Measurements from ENCODE around the gene FMO3.
A peak's percentile ranks its signal among the peaks of the same experiment; 100 is the strongest.

Gene FMO3

DNA sequence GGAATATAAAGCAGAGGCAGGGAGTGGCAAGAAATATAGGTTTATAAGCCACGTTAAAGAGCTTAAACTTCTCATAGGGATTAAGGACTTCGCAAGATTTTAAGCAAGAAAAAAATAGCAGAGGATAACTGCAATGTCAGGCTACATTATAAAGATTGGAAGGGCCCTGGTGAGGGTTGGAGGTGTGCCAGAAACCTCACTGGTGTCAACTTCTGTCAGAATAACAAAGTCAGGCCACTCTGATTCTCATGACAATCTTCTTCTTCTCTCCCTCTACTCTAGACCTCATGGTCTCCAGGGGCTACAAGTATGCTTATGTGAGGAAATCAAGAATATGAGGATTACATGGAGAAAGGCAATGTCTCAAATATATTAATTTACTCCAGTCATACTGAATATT, 61.8 kb downstream of the FMO3 start:
- no peak overlapping the region for H3K4me3 ChIP-seq (ENCODE audit: low read length)
- no peak for DNase-seq (ENCODE audit: low read depth)
- TF ChIP-seq, protein P1, sequence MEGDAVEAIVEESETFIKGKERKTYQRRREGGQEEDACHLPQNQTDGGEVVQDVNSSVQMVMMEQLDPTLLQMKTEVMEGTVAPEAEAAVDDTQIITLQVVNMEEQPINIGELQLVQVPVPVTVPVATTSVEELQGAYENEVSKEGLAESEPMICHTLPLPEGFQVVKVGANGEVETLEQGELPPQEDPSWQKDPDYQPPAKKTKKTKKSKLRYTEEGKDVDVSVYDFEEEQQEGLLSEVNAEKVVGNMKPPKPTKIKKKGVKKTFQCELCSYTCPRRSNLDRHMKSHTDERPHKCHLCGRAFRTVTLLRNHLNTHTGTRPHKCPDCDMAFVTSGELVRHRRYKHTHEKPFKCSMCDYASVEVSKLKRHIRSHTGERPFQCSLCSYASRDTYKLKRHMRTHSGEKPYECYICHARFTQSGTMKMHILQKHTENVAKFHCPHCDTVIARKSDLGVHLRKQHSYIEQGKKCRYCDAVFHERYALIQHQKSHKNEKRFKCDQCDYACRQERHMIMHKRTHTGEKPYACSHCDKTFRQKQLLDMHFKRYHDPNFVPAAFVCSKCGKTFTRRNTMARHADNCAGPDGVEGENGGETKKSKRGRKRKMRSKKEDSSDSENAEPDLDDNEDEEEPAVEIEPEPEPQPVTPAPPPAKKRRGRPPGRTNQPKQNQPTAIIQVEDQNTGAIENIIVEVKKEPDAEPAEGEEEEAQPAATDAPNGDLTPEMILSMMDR (IDR thresholded peaks at IDR 0.05; ENCODE audit: insufficient read depth, low read depth, low read length, missing control alignments): no peak

DNA sequence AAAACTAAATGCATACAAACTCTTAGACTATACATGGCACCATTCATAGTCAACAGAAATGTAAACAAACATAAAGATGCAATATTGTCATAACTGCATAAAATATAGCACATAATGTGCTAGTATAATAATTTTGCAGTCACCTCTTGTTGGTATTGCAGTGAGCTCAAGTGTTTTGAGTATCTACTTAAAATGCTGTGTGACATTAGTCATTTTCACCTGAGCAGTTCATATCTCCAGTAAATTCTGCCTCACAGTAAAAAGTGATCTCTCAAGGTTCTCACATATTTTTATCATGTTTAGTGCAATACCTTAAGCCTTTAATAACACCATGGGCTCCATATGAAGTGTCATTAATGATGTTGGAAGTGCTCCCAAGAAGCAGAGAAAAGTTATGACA, 64.8 kb downstream of the FMO3 start:
- no peak overlapping the region for H3K4me3 ChIP-seq (ENCODE audit: low read length)
- DNase-seq (ENCODE audit: low read depth): no peak
- TF ChIP-seq, protein P1 (IDR thresholded peaks at IDR 0.05; ENCODE audit: insufficient read depth, low read depth, low read length, missing control alignments): no peak

DNA sequence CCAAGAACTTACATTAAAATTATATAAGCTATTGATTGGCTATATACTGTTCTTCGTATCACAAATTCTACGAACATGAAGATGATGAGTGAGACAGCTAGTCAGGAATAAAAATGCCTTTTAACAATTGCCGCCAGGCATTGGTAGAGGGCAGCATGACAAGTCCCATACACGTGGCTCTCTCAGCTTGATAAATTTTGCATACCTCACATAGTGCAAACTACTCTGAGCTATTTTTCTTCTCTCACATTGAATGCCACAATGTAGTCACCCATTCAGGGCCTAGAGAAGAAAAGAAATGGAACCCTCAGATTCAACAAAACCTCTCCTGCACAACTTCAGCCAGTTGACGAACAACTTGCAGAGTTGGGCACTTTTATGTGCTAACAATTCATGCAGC, 67.4 kb downstream of the FMO3 start:
- H3K4me3 ChIP-seq (ENCODE audit: low read length): no peak overlapping the region
- TF ChIP-seq, protein P1 (IDR thresholded peaks at IDR 0.05; ENCODE audit: insufficient read depth, low read depth, low read length, missing control alignments): no peak
- no peak for DNase-seq (ENCODE audit: low read depth)

DNA sequence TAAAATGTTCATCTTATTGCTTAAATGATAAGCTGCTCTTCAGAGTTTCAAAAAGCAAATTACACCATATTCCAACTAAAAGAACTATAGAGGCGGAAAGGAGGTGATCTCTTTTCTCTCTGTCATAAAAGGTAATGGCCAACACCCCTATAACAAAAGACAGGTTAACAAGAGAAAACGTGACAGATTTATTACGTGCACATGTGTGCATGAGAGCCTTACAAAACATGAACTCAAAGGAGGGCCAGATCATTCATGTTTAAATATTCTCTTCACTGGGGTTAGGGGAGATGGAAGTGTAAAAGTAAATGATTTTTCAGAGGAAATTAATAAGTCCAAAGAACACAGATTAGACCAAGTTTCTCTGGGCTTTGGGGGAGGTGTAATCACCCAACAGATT, 67.8 kb downstream of the FMO3 start:
- no peak overlapping the region for H3K4me3 ChIP-seq (ENCODE audit: low read length)
- no peak for DNase-seq (ENCODE audit: low read depth)

DNA sequence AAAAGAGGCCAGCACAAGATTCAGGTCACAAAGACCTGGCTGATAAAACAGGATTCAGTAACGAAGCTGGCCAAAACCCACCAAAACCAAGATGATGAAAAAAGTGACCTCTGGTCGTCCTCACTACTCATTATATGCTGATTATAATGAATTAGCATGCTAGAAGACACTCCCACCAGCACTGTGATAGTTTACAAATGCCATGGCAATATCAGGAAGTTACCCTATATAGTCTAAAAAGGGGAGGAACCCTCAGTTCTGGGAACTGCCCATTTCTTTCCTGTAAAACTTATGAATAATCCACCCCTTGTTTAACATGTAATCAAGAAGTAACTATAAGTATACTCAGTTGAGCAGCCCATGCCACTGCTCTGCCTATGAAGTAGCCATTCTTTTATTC, 68.4 kb downstream of the FMO3 start:
- TF ChIP-seq, protein P1 (IDR thresholded peaks at IDR 0.05; ENCODE audit: insufficient read depth, low read depth, low read length, missing control alignments): no peak
- H3K4me3 ChIP-seq (ENCODE audit: low read length): no peak overlapping the region
- no peak for DNase-seq (ENCODE audit: low read depth)

More for the DNA sequence above, 67.8 kb downstream of the FMO3 start:
- TF ChIP-seq, protein P1 (IDR thresholded peaks at IDR 0.05; ENCODE audit: insufficient read depth, low read depth, low read length, missing control alignments): no peak

DNA sequence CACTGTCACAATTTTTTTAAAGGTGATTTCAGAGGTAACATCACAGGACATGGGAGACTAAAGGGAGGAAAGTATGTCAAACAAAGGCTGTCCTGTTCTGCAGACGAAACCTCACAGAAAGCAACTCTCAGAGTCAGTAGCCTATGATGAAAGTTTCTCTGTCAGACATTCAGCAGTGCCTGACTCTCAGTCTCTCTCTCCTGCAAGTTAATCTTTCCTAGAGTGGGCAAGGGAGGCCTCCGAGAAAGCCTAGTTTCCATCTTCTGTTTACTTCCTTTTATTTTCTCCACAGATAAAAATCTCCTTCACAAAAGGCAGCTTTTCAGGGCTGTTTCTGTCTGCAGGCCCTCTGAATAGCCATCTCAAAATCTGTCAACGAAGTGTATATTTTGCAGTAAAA, 69.5 kb downstream of the FMO3 start:
- H3K4me3 ChIP-seq (ENCODE audit: low read length): no peak overlapping the region
- DNase-seq (ENCODE audit: low read depth): no peak
- TF ChIP-seq, protein P1 (IDR thresholded peaks at IDR 0.05; ENCODE audit: insufficient read depth, low read depth, low read length, missing control alignments): no peak

DNA sequence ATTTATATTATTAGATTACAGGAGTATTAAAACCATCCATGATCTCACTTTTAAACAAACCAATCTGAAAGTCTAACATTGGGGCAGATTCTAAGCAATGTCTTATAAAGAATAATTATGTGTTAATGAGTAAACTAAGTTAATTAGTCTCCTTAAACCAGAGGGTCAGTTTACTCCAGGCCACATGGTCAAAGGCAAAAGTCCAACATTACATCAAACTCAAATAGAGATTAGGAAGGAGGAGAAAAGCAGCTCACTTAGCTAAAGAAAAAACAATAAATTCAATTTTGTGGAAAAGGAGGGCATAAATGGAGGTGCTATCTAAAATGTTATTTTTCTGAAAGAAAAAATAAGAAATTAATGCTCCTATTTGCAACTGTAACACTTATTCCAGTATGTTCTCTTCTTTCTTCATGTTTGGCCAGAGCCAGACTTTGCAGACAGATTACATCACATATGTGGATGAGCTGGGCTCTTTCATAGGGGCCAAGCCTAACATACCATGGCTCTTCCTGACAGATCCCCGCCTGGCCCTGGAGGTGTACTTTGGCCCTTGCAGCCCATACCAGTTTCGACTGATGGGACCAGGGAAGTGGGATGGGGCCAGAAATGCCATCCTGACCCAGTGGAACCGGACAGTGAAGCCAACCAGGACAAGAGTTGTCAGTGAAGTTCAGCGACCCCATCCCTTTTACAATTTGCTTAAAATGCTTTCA, 70.1 kb downstream of the FMO3 start:
- H3K4me3 ChIP-seq (ENCODE audit: low read length): no peak overlapping the region
- TF ChIP-seq, protein P1 (IDR thresholded peaks at IDR 0.05; ENCODE audit: insufficient read depth, low read depth, low read length, missing control alignments): no peak
- peak; percentile 10 for DNase-seq (ENCODE audit: low read depth)
